GM18858 (cell line): ENCODE data around the gene CAMK1D.

Source experiments
- ATAC-seq: cut with Tn5 transposase; IDR thresholded peaks from one replicate; pipeline ENCODE4 v1.9.1; 2021; ENCODE audit not compliant: unreplicated experiment

Gene CAMK1D

GRCh38 chr10:12780634-12781601, 431.6 kb downstream of the CAMK1D start:
- no peak for ATAC-seq

- ATAC-seq = no peak
These were observed 432.6 kb downstream of the CAMK1D start for GRCh38 chr10:12781976-12782375.

GRCh38 chr10:12782537-12782936, 433.2 kb downstream of the CAMK1D start:
- no peak for ATAC-seq

GRCh38 chr10:12783293-12783692, 433.9 kb downstream of the CAMK1D start:
- ATAC-seq = no peak

GRCh38 chr10:12784646-12785045, 435.3 kb downstream of the CAMK1D start:
- no peak for ATAC-seq

GRCh38 chr10:12785415-12785831, 436.1 kb downstream of the CAMK1D start:
- no peak for ATAC-seq

- no peak for ATAC-seq
These were observed 437.9 kb downstream of the CAMK1D start for GRCh38 chr10:12787297-12787696.

GRCh38 chr10:12788277-12788676, 438.9 kb downstream of the CAMK1D start:
- no peak for ATAC-seq

GRCh38 chr10:12790270-12790669, 440.9 kb downstream of the CAMK1D start:
- no peak for ATAC-seq

GRCh38 chr10:12791728-12792127, 442.4 kb downstream of the CAMK1D start:
- ATAC-seq = no peak

- no peak for ATAC-seq
These were observed 443.7 kb downstream of the CAMK1D start for GRCh38 chr10:12792889-12793556.

GRCh38 chr10:12795315-12796110, 446.2 kb downstream of the CAMK1D start:
- ATAC-seq = no peak

- no peak for ATAC-seq
These were observed 447.2 kb downstream of the CAMK1D start for GRCh38 chr10:12796401-12797160.

GRCh38 chr10:12797471-12798262, 448.3 kb downstream of the CAMK1D start:
- ATAC-seq = no peak

GRCh38 chr10:12799144-12799543, 449.8 kb downstream of the CAMK1D start:
- no peak for ATAC-seq

GRCh38 chr10:12799714-12800113, 450.4 kb downstream of the CAMK1D start:
- ATAC-seq = no peak

GRCh38 chr10:12800302-12800701, 451.0 kb downstream of the CAMK1D start:
- ATAC-seq = no peak

GRCh38 chr10:12801214-12802087, 452.1 kb downstream of the CAMK1D start:
- no peak for ATAC-seq

- ATAC-seq = no peak
These were observed 454.4 kb downstream of the CAMK1D start for GRCh38 chr10:12803776-12804175.
